H1 (cell line): ENCODE measurements around the gene CELF4. TPM values are rescaled to one million over a fixed set of nuclear protein-coding genes. Genes with fewer than 3 reads are reported as not detected.

ENCODE experiments used
- CTCF ChIA-PET: fragments of 300-600 bp; sonication (Branson Sonifier 250); formaldehyde crosslinking; loops from one replicate; lab custom pipeline; 2021; ENCODE audit not compliant: partially characterized antibody; lab: Charles Lee
- POLR2A ChIA-PET: fragments of 300-600 bp; sonication (Branson Sonifier 250); formaldehyde crosslinking; loops from one replicate; lab custom pipeline; 2021; ENCODE audit warnings: inconsistent platforms; ENCODE audit not compliant: partially characterized antibody; lab: Charles Lee
- DNase-seq, 2 experiments: peaks; one replicate each; pipeline versions ENCODE4 v3.0.0 to v3.0.0-alpha.2; 2010 to 2022; ENCODE audit warnings: low spot score in 2 of 2, low read depth in 1 of 2, mixed read lengths in 1 of 2
- FAIRE-seq: peaks from 2 replicates; lab custom pipeline; 2011; peaks lifted over from hg19 to GRCh38; lab: Jason Lieb, UNC
- H2AFZ ChIP-seq: 2 replicates; pipeline ENCODE4 v1.8.1; 2012; ENCODE audit warnings: low read length, inconsistent platforms
- H2AK5ac ChIP-seq: 2 replicates; pipeline ENCODE4 v1.6.1; 2013; ENCODE audit warnings: low read depth, low read length
- H2BK120ac ChIP-seq: replicated peaks from 2 replicates; pipeline ENCODE3; 2013; ENCODE audit warnings: low read depth, low read length, inconsistent platforms
- H2BK12ac ChIP-seq: 2 replicates; pipeline ENCODE4 v1.6.1; 2013; ENCODE audit warnings: low read depth, low read length
- H2BK15ac ChIP-seq: 2 replicates; pipeline ENCODE4 v1.6.1; 2013; ENCODE audit warnings: low read length
- H2BK20ac ChIP-seq: 2 replicates; pipeline ENCODE4 v1.6.1; 2013; ENCODE audit warnings: low read length
- H2BK5ac ChIP-seq: 2 replicates; pipeline ENCODE4 v1.6.1; 2013; ENCODE audit warnings: low read depth, low read length
- H3K14ac ChIP-seq: 2 replicates; pipeline ENCODE4 v1.6.1; 2013; ENCODE audit warnings: inconsistent platforms; ENCODE audit not compliant: insufficient read length
- H3K18ac ChIP-seq: 2 replicates; pipeline ENCODE4 v1.6.1; 2013; ENCODE audit warnings: low read length; ENCODE audit errors: extremely low read depth
- H3K23ac ChIP-seq: 2 replicates; pipeline ENCODE4 v1.6.1; 2013; ENCODE audit warnings: inconsistent platforms; ENCODE audit not compliant: insufficient read length
- H3K23me2 ChIP-seq: 2 replicates; pipeline ENCODE4 v1.6.1; 2013; ENCODE audit warnings: low read depth, low read length
- H3K27ac ChIP-seq: 2 replicates; pipeline ENCODE4 v1.6.1; 2011; ENCODE audit warnings: low read depth, low read length, inconsistent platforms
- H3K27me3 ChIP-seq, 4 experiments: replicated peaks in 1 of 4; 1 replicate in 1 of 4; 2 replicates in 3 of 4; pipeline versions ENCODE4 v1.6.1 to v1.8.1; 2011 to 2013; ENCODE audit warnings: low read length in 3 of 4, mild to moderate bottlenecking in 3 of 4, inconsistent platforms in 2 of 4, mixed read lengths in 2 of 4, moderate library complexity in 1 of 4; ENCODE audit not compliant: control insufficient read depth in 3 of 4, insufficient read depth in 3 of 4; ENCODE audit errors: extremely low read depth in 1 of 4
- H3K36me3 ChIP-seq, 4 experiments: 2 replicates each; pipeline versions ENCODE4 v1.6.1 to v1.8.1; 2011 to 2013; ENCODE audit warnings: mild to moderate bottlenecking in 4 of 4, low read length in 3 of 4, moderate library complexity in 2 of 4, control low read depth in 1 of 4, inconsistent platforms in 1 of 4; ENCODE audit not compliant: insufficient read depth in 4 of 4, control insufficient read depth in 2 of 4
- H3K4ac ChIP-seq: replicated peaks from 2 replicates; pipeline ENCODE3; 2013; ENCODE audit warnings: low read length, low read depth, mixed read lengths, inconsistent platforms; ENCODE audit not compliant: insufficient read length
- H3K4me1 ChIP-seq, 4 experiments: replicated peaks in 1 of 4; 1 replicate in 1 of 4; 2 replicates in 3 of 4; pipeline versions ENCODE4 v1.6.1 to v1.8.1; 2011 to 2013; ENCODE audit warnings: low read length in 3 of 4, inconsistent platforms in 2 of 4, mixed read lengths in 1 of 4; ENCODE audit not compliant: insufficient read depth in 4 of 4, control insufficient read depth in 3 of 4
- H3K4me2 ChIP-seq, 2 experiments: 2 replicates each; pipeline versions ENCODE4 v1.6.1 to v1.8.1; 2011 to 2013; ENCODE audit warnings: low read depth in 2 of 2, low read length in 2 of 2, control low read depth in 1 of 2, inconsistent platforms in 1 of 2, mild to moderate bottlenecking in 1 of 2; ENCODE audit not compliant: insufficient read depth in 1 of 2
- H3K4me3 ChIP-seq, 4 experiments: fragments of 200-600, 300-600 bp in 1 of 4; sonication (generic), shearing (Covaris generic), sonication (Bioruptor Twin) in 1 of 4; 2 replicates each; pipeline versions ENCODE4 v1.5.1 to v1.8.1; 2011 to 2016; ENCODE audit warnings: low read length in 4 of 4, low read depth in 3 of 4, control low read depth in 2 of 4, inconsistent platforms in 2 of 4, mild to moderate bottlenecking in 2 of 4, mixed read lengths in 1 of 4, moderate library complexity in 1 of 4; ENCODE audit not compliant: insufficient read depth in 2 of 4; ENCODE audit errors: extremely low read depth in 1 of 4
- H3K56ac ChIP-seq: replicated peaks from 2 replicates; pipeline ENCODE3; 2013; ENCODE audit warnings: low read depth, mild to moderate bottlenecking, mixed read lengths, low read length, inconsistent platforms; ENCODE audit not compliant: insufficient read length
- H3K79me1 ChIP-seq: 2 replicates; pipeline ENCODE4 v1.6.1; 2013; ENCODE audit warnings: low read depth, low read length, control low read depth
- H3K79me2 ChIP-seq, 2 experiments: 2 replicates each; pipeline versions ENCODE4 v1.6.1 to v1.8.1; 2012 to 2013; ENCODE audit warnings: low read length in 2 of 2, mild to moderate bottlenecking in 2 of 2, inconsistent platforms in 1 of 2; ENCODE audit not compliant: insufficient read depth in 2 of 2, control insufficient read depth in 1 of 2
- H3K9ac ChIP-seq, 4 experiments: replicated peaks in 1 of 4; 1 replicate in 1 of 4; 2 replicates in 3 of 4; pipeline versions ENCODE4 v1.6.1 to v1.8.1; 2011 to 2013; ENCODE audit warnings: low read depth in 3 of 4, low read length in 3 of 4, control low read depth in 2 of 4, mild to moderate bottlenecking in 2 of 4, moderate library complexity in 2 of 4, inconsistent platforms in 1 of 4; ENCODE audit errors: extremely low read depth in 1 of 4
- H3K9me3 ChIP-seq, 2 experiments: 2 replicates each; pipeline versions ENCODE4 v1.6.1 to v1.8.1; 2012 to 2013; ENCODE audit warnings: mild to moderate bottlenecking in 2 of 2, moderate library complexity in 2 of 2, control low read depth in 1 of 2, inconsistent platforms in 1 of 2, low read depth in 1 of 2, low read length in 1 of 2, mixed read lengths in 1 of 2; ENCODE audit not compliant: insufficient read depth in 2 of 2
- H4K20me1 ChIP-seq, 2 experiments: replicated peaks in 1 of 2; 2 replicates each; pipeline versions ENCODE3 to v1.8.1; 2011 to 2013; ENCODE audit warnings: inconsistent platforms in 2 of 2, low read length in 2 of 2, mild to moderate bottlenecking in 1 of 2; ENCODE audit not compliant: insufficient read depth in 2 of 2, control insufficient read depth in 1 of 2
- H4K5ac ChIP-seq: 2 replicates; pipeline ENCODE4 v1.6.1; 2013; ENCODE audit warnings: low read length, low read depth, mixed read lengths, inconsistent platforms; ENCODE audit not compliant: insufficient read length
- H4K8ac ChIP-seq: 2 replicates; pipeline ENCODE4 v1.8.0; 2013; ENCODE audit warnings: mild to moderate bottlenecking, moderate library complexity, low read length, inconsistent platforms; ENCODE audit not compliant: insufficient read depth; ENCODE audit errors: extremely low read depth
- H4K91ac ChIP-seq: replicated peaks from 2 replicates; pipeline ENCODE3; 2013; ENCODE audit warnings: low read length, mixed read lengths, inconsistent platforms; ENCODE audit not compliant: insufficient read length
- BCL11A ChIP-seq, 2 experiments: IDR thresholded peaks; one replicate each; pipeline ENCODE4 v1.6.1; 2011; ENCODE audit warnings: low read depth in 2 of 2, low read length in 2 of 2, mild to moderate bottlenecking in 2 of 2
- FOSL1 ChIP-seq: IDR thresholded peaks from 2 replicates; pipeline ENCODE4 v1.6.1; 2011; ENCODE audit warnings: mild to moderate bottlenecking, low read depth, low read length, moderate library complexity; ENCODE audit not compliant: insufficient read depth
- KDM5A ChIP-seq: fragments of 200-600 bp; IDR thresholded peaks from 2 replicates; pipeline ENCODE4 v1.7.1; 2012; ENCODE audit warnings: mild to moderate bottlenecking, low read length, inconsistent platforms, mixed read lengths
- RAD21 ChIP-seq, 2 experiments: IDR thresholded peaks in 1 of 2; conservative IDR thresholded peaks in 1 of 2; 2 replicates each; pipeline ENCODE4 v1.6.1; 2011; ENCODE audit warnings: low read depth in 2 of 2, low read length in 2 of 2, improper control_type of control experiment in 1 of 2, inconsistent platforms in 1 of 2, mild to moderate bottlenecking in 1 of 2, moderate library complexity in 1 of 2
- RBBP5 ChIP-seq: IDR thresholded peaks from 2 replicates; pipeline ENCODE4 v1.7.1; 2012; ENCODE audit warnings: low read depth, mild to moderate bottlenecking, inconsistent platforms, low read length, moderate library complexity, borderline replicate concordance
- RNF2 ChIP-seq: fragments of 200-900, 300-1000 bp; sonication (generic); IDR thresholded peaks from 2 replicates; pipeline ENCODE4 v1.7.1; 2016; ENCODE audit warnings: borderline replicate concordance, low read depth, mild to moderate bottlenecking, antibody characterized with exemption, low read length; ENCODE audit not compliant: poor library complexity, severe bottlenecking; ENCODE audit errors: missing control alignments
- WGBS, 2 experiments: shearing (Covaris generic) in 1 of 2; methylation state at CpG; one replicate each; pipeline versions ENCODE4 v1.1.6 to v1.1.7; 2013 to 2015; ENCODE audit warnings: low lambda C conversion rate in 2 of 2, mixed read lengths in 2 of 2, inconsistent platforms in 1 of 2, low coverage in 1 of 2, missing lambda C conversion rate in 1 of 2; ENCODE audit not compliant: insufficient replicate concordance in 2 of 2, insufficient coverage in 1 of 2, insufficient read length in 1 of 2; ENCODE audit errors: extremely low coverage in 1 of 2, missing lambda C conversion rate in 1 of 2; 5-methylcytosine and 5-hydroxymethylcytosine counted together
- polyA plus RNA-seq, 7 experiments: library from polyadenylated mRNA; depleted of rRNA in 3 of 7; stranded (reverse) in 5 of 7; unstranded in 2 of 7; fragments of >200 nt in 5 of 7; fragments of 200-250 nt in 2 of 7; gene quantifications; 1 replicate in 5 of 7; 2 replicates in 1 of 7; 4 replicates in 1 of 7; pipeline versions ENCODE4 v1.2.1 to v1.2.3, GENCODE V29; 2011 to 2013; ENCODE audit warnings: missing spikeins in 2 of 7, mixed read lengths in 2 of 7
- total RNA-seq: library from RNA; stranded (reverse); fragmentation: NEBNext Ultra II Directional; extraction: Animal tissue kit (Norgen Biotek cat#: 25700); gene quantifications from 2 replicates; pipeline ENCODE4 v1.2.1, GENCODE V29; 2021

Gene CELF4
- total and polyA plus RNA-seq, 2 of the 8 experiments (the other 6 are each of a cell fraction or from before 2014, with no cell fraction given), result 1.6 to 3.4 TPM

DNA sequence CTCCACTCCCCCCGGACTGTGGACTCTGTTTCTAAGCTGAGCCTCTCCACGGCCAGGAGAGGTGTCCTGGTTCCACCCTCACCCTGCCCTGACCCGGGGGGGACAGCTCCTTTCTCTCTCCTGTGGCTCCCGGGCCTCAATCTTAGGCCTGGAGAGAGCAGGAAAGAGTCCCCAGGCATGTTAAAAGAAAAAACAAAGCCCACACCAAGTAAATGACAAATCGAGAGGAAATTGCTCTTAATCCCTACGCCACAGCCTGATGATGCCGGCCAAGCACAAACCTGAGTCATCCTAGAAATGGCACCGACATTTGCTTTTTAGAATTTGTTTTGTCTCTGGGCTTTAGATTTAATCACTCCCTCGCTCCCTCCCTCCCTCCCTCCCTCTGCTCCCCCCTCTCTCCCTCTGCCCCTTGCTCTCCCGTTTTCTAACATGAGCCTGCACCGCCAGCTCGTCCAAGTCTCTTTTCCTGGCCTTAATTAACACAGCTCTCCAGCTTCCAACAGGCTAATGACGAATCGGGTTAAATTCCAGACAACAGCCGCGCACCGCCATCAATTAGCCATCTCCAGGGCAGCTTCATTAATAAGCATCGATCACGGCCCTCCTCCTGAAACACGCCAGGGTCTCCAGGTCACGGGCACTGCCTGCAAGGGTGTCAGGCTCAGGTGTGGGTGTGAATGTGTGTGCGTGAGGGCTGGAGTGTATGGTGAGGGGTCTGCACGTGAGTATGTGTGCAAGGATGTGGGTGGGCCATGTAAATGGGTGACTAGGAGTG, 230.8 kb downstream of the CELF4 start:
- no peak for DNase-seq
- POLR2A ChIA-PET, result no interaction called here
- H2BK20ac ChIP-seq, result no peak overlapping the region
- no peak overlapping the region for H3K9ac ChIP-seq
- H3K23me2 ChIP-seq, result no peaks in the 10 kb centered on the region; the same call in 1 of the 2 replicates
- H3K9me3 ChIP-seq, result no peaks in the 10 kb centered on the region
- H3K27me3 ChIP-seq, result 0 out of 7 replicates have a peak, but pooled peaks cover 0 to 5% (median 0%) of the 10 kb centered on the region in 4 experiments
- no peaks in the 10 kb centered on the region for H3K79me1 ChIP-seq
- H3K36me3 ChIP-seq, result no peaks in the 10 kb centered on the region
- no peaks in the 10 kb centered on the region for H4K20me1 ChIP-seq
- H2BK120ac ChIP-seq, result no peak overlapping the region
- H2BK5ac ChIP-seq, result no peak overlapping the region
- CTCF ChIA-PET, result interaction anchor here (0.6 to 8.5 kb wide), 20 partner anchors 7 to 502 kb away, joined by 3 to 111 read pairs (median 4); no protein-coding TSS in a partner anchor
- 89% methylated on average over 21 of the region's 23 CpGs; no CpG with 5 or more reads in 1 of the 2 experiments for WGBS, 2 experiments
- no peak overlapping the region for H3K27ac ChIP-seq
- H3K4me1 ChIP-seq, result peaks cover 0 to 4% (median 1%) of the 10 kb centered on the region in 4 experiments; a peak in 4 of 7 replicates
- no peak overlapping the region for H3K56ac ChIP-seq
- H3K79me2 ChIP-seq, result no peaks in the 10 kb centered on the region
- H3K4me3 ChIP-seq, result no peak overlapping the region
- H3K4ac ChIP-seq, result no peak overlapping the region
- no peak overlapping the region; the same call in 1 of the 2 replicates for H3K18ac ChIP-seq
- no peak for FAIRE-seq
- peak overlapping the region; percentile 7; the same call in 1 of the 2 replicates for H4K8ac ChIP-seq
- no peak overlapping the region for H3K4me2 ChIP-seq
- no peak overlapping the region for H3K23ac ChIP-seq
- peak overlapping the region; percentile 6; the same call in 1 of the 2 replicates for H2BK12ac ChIP-seq
- no peak overlapping the region for H2AFZ ChIP-seq
- no peak overlapping the region for H3K14ac ChIP-seq
- peak overlapping the region; percentile 97; the same call in 1 of the 2 replicates for H2BK15ac ChIP-seq
- no peak overlapping the region for H4K5ac ChIP-seq
- no peak for TF ChIP-seq KDM5A
- TF ChIP-seq FOSL1, result no peak
- no peak for TF ChIP-seq RBBP5
- TF ChIP-seq RNF2, result no peak
- no peak for TF ChIP-seq BCL11A (IDR thresholded peaks at IDR 0.05; ENCODE audit: low read depth in 2 of 2, low read length in 2 of 2)
- no peak for TF ChIP-seq RAD21 (IDR thresholded peaks at IDR 0.05 in 1 of 2, conservative IDR thresholded peaks at IDR 0.05 in 1 of 2; ENCODE audit: low read depth in 2 of 2, low read length in 2 of 2)
- H2AK5ac ChIP-seq, result no peak overlapping the region
- peak overlapping the region; percentile 94 for H4K91ac ChIP-seq
